LoVo (cell line): ENCODE data around the gene MGAT5B.
A peak's percentile ranks its signal among the peaks of the same experiment; 100 is the strongest.
"Not testable (repeated sequence)": the region's sequence is repeated elsewhere in the genome, so short reads cannot be mapped to it uniquely, and the experiment has no call there.

Experiments
- DNase-seq: peaks from one replicate; pipeline ENCODE4 v3.0.0-alpha.2; 2016; ENCODE audit warnings: low spot score

Gene MGAT5B

GRCh38 chr17:76868176-76868668, at the start of gene MGAT5B:
MGAT5B (plus strand) TSS chr17:76868404; CDS start chr17:76869030, 626 bp downstream.
- DNase-seq, result peak; percentile 61

- DNase-seq, result no peak
These were observed 48.2 kb upstream of the MGAT5B start for GRCh38 chr17:76820039-76820438.

- DNase-seq, result no peak
These were observed 47.6 kb upstream of the MGAT5B start for GRCh38 chr17:76820561-76820960.

DNA sequence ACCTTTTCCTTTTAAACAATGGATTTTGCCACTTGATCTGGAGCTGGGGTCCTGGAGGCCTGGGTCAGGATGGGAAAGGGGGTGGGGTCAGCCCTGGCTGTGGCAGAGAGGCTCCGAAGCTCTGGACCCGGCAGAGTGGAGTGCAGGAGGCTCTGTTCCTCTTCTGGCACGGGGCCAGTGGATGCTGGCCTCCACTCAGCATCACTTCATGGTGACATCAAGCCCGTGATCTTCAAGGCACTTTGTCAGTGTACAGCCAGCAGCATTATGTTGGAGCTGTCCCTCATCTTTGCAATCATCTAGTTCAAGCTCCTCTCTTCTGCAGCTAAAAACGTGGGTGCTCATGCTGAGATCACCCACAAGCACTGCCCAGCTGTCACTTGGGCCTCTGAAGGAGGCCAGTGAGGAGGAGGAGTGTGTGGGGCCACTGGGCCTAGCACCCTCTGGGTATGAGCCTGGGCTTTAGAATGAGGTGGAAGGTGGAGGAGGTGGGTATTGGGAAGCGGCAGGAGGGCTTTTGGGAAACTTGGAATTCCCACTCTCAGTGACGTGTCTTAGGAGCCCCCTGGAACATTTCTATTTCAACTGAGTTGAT, 45.9 kb upstream of the MGAT5B start:
- DNase-seq, result no peak

DNA sequence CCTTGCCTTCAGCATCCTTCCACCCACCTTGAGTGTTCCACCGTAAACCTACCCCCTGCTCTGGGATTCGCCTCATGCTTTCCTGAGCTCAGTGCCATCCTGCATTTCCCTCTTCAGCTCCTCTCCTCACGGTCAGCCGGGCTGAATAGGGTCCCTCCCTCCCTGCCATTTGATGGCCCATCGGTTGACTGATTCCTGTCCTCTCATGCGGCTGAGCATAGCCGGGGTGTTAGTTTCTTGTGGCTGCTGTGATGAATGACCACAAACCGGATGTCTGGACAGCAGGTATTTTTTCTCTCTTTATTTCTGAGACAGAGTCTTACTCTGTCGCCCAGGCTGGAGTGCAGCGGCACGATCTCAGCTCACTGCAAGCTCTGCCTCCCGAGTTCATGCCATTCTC, 44.1 kb upstream of the MGAT5B start:
- no peak for DNase-seq

- DNase-seq, result no peak
These were observed 41.7 kb upstream of the MGAT5B start for GRCh38 chr17:76826330-76827068.

GRCh38 chr17:76827736-76828135, 40.5 kb upstream of the MGAT5B start:
- no peak for DNase-seq

DNA sequence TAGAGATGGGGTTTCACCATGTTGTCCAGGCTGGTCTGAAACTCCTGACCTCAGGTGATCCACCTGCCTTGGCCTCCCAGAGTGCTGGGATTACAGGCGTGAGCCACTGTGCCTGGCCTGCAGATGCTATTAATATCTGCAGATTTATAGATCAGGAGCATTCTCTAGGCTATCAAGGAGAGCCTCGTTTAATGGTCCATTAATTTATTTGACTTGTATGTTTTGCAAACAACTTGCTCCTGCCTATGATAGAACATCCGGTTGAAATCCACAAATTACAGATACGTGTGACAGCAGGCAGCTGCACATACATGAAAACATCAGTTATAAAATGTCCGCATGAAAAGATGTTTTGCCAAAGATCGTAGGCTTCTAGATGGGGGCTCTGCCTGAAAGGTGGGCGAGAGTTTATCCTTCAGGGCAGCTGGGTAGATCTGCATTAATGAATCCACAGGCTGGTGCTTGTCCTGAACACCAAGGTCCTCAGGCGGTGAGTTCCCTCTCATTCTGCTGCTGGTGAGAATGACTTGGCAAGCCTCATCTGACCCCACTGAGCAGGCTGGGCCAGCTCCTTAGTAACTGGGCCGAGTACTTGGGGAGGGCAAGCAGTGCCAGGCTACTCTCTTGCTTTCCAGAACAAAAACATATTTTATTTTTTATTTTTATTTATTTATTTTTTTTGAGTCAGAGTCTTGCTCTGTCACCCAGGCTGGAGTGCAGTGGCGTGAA, 37.1 kb upstream of the MGAT5B start:
- no peak for DNase-seq

DNA sequence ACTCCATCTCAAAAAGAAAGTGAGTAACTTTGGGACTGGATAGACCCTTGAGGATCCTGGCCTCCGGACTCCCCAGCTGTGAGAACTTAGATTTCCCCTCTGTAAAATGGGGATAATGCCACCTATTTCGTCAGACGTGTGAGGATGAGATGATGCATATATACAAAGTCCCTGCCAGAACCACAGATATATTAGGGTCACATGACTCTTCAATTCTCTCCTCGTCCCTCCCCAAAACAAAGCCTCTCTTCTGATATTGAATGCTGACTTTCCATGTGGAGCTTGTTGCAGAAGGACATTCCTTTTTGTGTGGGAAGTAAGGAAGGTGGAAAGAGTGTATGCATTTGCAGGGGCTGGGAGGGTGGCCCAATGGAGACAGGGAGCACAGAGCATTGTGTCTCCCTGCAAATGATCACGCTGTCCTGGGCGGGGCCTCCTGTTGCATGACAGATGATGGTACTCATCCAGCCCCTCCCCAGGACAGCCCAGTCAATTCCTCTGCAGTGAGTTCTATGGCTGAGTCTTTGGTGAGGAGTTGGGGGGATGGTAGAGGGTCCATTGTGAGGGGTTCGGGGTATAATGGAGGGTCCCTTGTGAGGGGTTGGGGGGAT, 35.1 kb upstream of the MGAT5B start:
- no peak for DNase-seq

DNA sequence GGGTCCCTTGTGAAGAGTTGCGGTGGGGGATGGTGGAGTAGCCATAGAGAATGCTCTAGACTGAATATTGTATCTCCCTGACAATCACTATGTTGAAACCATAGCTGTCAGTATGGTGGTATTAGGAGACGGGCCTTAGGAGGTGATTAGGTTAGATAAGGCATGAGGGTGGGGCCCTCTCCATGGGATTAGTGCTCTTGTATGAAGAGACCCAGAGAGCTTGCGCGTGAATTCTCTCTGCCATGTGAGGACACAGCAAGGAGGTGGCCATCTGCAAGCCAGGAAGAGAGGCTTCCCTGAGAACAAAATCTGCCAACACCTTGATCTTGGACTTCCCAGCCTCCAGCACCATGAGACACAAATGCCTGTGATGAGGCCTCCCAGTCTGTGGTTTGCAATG, 34.5 kb upstream of the MGAT5B start:
- DNase-seq, result no peak

DNA sequence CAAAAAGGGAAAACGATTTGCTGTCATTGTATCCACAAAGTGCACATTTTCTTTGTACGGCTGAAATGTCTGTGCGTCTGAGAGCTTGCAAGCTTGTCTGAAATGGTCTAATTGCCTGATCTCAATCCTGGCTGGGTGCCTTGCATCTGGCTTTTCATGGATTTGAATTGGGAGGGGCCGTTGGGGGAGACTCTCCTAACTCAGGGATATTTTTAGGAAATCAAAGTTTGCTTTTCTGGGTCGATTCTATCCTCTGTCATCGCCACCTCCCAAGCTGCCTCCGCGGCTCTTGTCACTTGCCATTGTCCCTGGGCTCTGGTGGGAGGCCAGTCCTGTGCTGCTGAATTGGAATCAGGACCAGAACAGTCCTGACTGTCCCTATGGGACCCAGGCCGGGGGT, 33.3 kb upstream of the MGAT5B start:
- DNase-seq, result no peak

DNA sequence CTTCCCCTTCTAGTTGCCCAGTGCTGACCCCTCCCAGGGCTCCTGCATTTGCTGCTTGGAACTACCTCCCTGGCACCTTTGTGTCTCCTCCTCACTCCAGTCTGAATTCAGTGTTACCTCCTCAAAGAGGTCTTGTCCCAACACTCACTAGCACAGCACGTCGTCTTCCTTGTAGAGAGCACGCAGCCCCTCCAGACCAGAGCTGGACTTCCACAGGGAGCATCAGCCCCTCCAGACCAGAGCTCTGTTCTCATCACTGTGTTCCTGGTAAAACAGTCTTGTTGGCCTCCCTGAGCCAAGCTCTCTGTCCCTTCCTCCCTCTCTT, 27.8 kb upstream of the MGAT5B start:
- no peak for DNase-seq

GRCh38 chr17:76840884-76841775, 27.1 kb upstream of the MGAT5B start:
- DNase-seq, result no peak

GRCh38 chr17:76841776-76842405, 26.3 kb upstream of the MGAT5B start:
- DNase-seq, result no peak

DNA sequence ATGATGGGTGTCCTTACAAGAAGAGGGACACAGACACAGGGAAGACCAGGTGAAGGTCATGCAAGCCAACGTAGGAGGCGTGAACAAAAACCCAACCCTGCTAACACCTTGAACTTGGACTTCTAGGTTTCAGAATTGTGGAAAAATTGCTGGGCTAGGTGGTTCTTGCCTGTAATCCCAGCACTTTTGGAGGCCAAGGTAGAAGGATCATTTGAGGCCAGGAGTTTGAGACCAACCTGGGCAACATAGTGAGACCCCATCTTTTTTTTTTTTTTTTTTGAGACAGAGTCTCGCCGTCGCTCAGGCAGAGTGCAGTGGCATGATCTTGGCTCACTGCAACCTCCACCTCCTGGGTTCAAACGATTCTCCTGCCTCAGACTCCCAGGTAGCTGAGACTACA, 25.1 kb upstream of the MGAT5B start:
- not testable (repeated sequence) for DNase-seq

GRCh38 chr17:76843703-76844484, 24.3 kb upstream of the MGAT5B start:
- no peak for DNase-seq

- no peak for DNase-seq
These were observed 23.7 kb upstream of the MGAT5B start for GRCh38 chr17:76844485-76844829.

DNA sequence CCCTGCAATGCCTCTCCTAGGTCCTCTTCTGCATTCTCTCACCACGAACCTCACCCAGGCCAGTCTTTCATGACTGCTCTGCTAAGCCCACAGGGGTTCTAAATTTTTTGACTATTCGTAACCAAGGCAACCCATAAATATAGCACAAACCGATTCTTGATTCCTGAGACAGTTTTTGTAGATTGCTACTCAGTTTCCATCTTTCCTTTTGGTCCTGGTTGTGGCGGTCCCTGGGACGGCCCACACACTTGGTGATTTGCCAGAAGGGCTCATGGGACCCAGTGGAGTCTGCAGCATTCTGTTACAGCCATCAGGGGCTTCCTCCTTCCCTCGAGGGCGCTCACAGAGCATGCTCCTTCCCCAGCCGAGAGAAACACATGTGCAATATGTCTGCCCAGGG, 23.4 kb upstream of the MGAT5B start:
- no peak for DNase-seq

- no peak for DNase-seq
These were observed 22.6 kb upstream of the MGAT5B start for GRCh38 chr17:76845541-76846017.

DNA sequence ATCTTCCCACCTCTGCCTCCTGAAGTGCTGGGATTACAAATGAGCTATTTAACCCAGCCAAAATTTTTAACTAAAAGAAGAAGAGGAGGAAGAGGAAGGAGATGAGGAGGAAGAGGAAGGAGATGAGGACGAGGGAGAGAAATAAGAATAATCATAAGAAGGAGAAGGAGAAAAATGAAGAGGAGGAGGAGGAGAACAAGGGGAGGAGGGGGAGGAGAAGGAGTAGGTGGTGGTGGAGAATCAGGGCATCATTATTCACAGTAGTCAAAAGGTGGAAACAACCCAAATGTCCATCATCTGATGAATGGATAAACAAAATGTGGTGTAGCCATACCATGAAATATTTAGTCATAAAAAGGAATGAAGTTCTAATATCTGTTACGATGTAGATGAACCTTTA, 21.2 kb upstream of the MGAT5B start:
- no peak for DNase-seq
